Measurements from ENCODE around the gene DCAF7. TPM values are rescaled to one million over a fixed set of nuclear protein-coding genes. Genes with fewer than 3 reads are reported as not detected.

Gene DCAF7
- total and polyA plus RNA-seq, 8 donors = 11.6 to 45.5 (median 17.4) TPM

DNA sequence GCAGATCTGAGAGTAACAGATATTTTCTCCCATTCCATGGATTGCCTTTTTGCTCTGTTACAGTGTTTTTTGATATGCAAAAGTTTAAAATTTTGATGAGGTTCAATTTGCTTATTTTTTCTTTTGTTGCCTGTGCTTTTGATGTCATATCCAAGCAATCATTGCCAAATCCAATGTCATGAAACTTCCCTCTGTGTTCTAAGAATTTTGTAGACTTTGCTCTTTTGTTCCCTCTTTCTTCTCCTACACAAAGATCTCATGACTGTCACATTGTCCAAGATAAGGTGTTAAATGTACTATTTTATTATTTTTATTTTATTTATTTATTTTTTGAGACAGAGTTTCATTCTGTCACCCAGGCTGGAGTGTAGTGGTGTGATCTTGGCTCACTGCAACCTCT is 46.0 kb upstream of the DCAF7 start:
- no peak for TF ChIP-seq EP300 (IDR thresholded peaks at IDR 0.05)
- H3K27me3 ChIP-seq = peaks cover 0 to 27% (median 0%) of the 10 kb centered on the region in 3 donors
- H3K27ac ChIP-seq = no peak overlapping the region
- no peak overlapping the region for H3K4me3 ChIP-seq
- no peaks in the 10 kb centered on the region for H3K4me1 ChIP-seq
- DNase-seq = no peak
- no peaks in the 10 kb centered on the region for H3K9me3 ChIP-seq
- intact Hi-C loops (cut with DNase I; ENCODE audit: low total_unique reads) = no loop called here
- H3K36me3 ChIP-seq = no peaks in the 10 kb centered on the region

DNA sequence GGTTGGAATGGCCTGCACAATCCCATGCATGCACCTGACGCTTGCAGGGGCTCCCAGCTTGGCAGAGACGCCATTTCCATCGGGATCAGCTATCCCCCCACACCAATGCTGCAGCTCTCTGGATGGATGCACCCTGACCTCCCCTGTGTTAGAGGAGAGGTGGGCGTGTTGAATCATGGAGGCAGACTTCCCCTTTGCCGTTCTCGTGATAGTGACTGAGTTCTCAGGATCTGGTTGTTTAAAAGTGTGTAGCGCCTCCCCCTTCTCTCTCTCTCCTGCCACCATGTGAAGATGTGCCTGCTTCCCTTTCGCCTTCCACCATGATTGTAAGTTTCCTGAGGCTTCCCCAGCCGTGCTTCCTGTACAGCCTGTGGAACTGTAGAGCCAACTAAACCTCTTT is 44.9 kb upstream of the DCAF7 start:
- no peak for DNase-seq
- TF ChIP-seq EP300 (IDR thresholded peaks at IDR 0.05) (no peak), POLR2AphosphoS5 (IDR thresholded peaks at IDR 0.05) (no peak), POLR2A (IDR thresholded peaks at IDR 0.05) (no peak)
- TF ChIP-seq, protein P1, sequence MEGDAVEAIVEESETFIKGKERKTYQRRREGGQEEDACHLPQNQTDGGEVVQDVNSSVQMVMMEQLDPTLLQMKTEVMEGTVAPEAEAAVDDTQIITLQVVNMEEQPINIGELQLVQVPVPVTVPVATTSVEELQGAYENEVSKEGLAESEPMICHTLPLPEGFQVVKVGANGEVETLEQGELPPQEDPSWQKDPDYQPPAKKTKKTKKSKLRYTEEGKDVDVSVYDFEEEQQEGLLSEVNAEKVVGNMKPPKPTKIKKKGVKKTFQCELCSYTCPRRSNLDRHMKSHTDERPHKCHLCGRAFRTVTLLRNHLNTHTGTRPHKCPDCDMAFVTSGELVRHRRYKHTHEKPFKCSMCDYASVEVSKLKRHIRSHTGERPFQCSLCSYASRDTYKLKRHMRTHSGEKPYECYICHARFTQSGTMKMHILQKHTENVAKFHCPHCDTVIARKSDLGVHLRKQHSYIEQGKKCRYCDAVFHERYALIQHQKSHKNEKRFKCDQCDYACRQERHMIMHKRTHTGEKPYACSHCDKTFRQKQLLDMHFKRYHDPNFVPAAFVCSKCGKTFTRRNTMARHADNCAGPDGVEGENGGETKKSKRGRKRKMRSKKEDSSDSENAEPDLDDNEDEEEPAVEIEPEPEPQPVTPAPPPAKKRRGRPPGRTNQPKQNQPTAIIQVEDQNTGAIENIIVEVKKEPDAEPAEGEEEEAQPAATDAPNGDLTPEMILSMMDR (IDR thresholded peaks at IDR 0.05) = no peak
- Histone ChIP-seq H3K36me3 (no peaks in the 10 kb centered on the region), H3K27ac (no peak overlapping the region), H3K9me3 (no peaks in the 10 kb centered on the region), H3K27me3 (peaks cover 0 to 27% (median 0%) of the 10 kb centered on the region in 3 donors), H3K4me1 (no peaks in the 10 kb centered on the region), H3K4me3 (no peak overlapping the region)
- WGBS, 5 donors = 86 to 93% (median 90%) methylated on average over 9 of the region's 9 CpGs
- intact Hi-C loops (cut with DNase I; ENCODE audit: low total_unique reads) = no loop called here

GRCh38 chr17:63506627-63507026 is 43.6 kb upstream of the DCAF7 start:
- H3K36me3 ChIP-seq = no peaks in the 10 kb centered on the region
- H3K27me3 ChIP-seq = peaks cover 0 to 24% (median 0%) of the 10 kb centered on the region in 3 donors
- 82 to 96% (median 91%) methylated on average over 3 of the region's 3 CpGs for WGBS, 5 donors
- no peak overlapping the region for H3K4me3 ChIP-seq
- H3K27ac ChIP-seq = no peak overlapping the region
- TF ChIP-seq, protein P1 (IDR thresholded peaks at IDR 0.05) = no peak
- TF ChIP-seq POLR2A (IDR thresholded peaks at IDR 0.05) (no peak), POLR2AphosphoS5 (IDR thresholded peaks at IDR 0.05) (no peak), EP300 (IDR thresholded peaks at IDR 0.05) (no peak)
- H3K9me3 ChIP-seq = no peaks in the 10 kb centered on the region
- intact Hi-C loops (cut with DNase I; ENCODE audit: low total_unique reads) = no loop called here
- no peak for DNase-seq
- H3K4me1 ChIP-seq = no peaks in the 10 kb centered on the region

- Histone ChIP-seq H3K4me1 (no peaks in the 10 kb centered on the region), H3K9me3 (no peaks in the 10 kb centered on the region), H3K4me3 (no peak overlapping the region), H3K27me3 (peaks cover 0 to 15% (median 0%) of the 10 kb centered on the region in 3 donors), H3K36me3 (no peaks in the 10 kb centered on the region), H3K27ac (no peak overlapping the region)
- intact Hi-C loops (cut with DNase I; ENCODE audit: low total_unique reads) = no loop called here
- 88 to 95% (median 93%) methylated on average over 8 of the region's 8 CpGs for WGBS, 5 donors
- TF ChIP-seq POLR2A (IDR thresholded peaks at IDR 0.05) (no peak), POLR2AphosphoS5 (IDR thresholded peaks at IDR 0.05) (no peak), EP300 (IDR thresholded peaks at IDR 0.05) (no peak)
- TF ChIP-seq, protein P1 (IDR thresholded peaks at IDR 0.05) = no peak
- no peak for DNase-seq
These were observed 38.9 kb upstream of the DCAF7 start for GRCh38 chr17:63511331-63511730.

DNA sequence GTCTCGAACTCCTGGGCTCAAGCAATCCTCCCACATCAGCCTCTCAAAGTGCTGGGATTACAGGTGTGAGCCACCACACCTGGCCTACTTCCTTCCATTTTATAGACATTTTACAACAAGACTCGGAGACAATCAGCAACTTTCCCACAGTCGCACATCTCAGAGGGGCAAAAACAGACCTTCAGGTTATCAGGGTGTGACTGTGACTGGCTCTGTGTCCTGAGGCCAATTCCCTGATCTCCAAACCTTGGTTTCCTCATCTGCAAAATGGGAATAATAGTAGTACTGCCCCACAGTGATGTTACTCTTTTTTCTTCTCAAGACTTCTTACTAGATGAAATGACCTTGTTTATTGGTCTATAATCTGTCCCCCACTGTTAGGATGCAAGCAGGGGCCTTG is 37.9 kb upstream of the DCAF7 start:
- intact Hi-C loops (cut with DNase I; ENCODE audit: low total_unique reads) = no loop called here

More for the DNA sequence above, 37.9 kb upstream of the DCAF7 start:
- Histone ChIP-seq H3K4me1 (no peaks in the 10 kb centered on the region), H3K36me3 (no peaks in the 10 kb centered on the region), H3K27me3 (peaks cover 0 to 10% (median 0%) of the 10 kb centered on the region in 3 donors), H3K4me3 (no peak overlapping the region), H3K9me3 (no peaks in the 10 kb centered on the region), H3K27ac (no peak overlapping the region)
- TF ChIP-seq POLR2A (IDR thresholded peaks at IDR 0.05) (no peak), EP300 (IDR thresholded peaks at IDR 0.05) (no peak), POLR2AphosphoS5 (IDR thresholded peaks at IDR 0.05) (no peak)
- TF ChIP-seq, protein P1 (IDR thresholded peaks at IDR 0.05) = no peak
- WGBS, 5 donors = 81 to 88% (median 84%) methylated on average over 3 of the region's 3 CpGs
- no peak for DNase-seq
